Neural crest cell (in vitro differentiated cells): Measurements from ENCODE around the gene TMEM209. TPM values are rescaled to one million over a fixed set of nuclear protein-coding genes. Genes with fewer than 3 reads are reported as not detected.
"Not testable (repeated sequence)": the region's sequence is repeated elsewhere in the genome, so short reads cannot be mapped to it uniquely, and the experiment has no call there.

Experiments
- DNase-seq: peaks from one replicate; pipeline ENCODE4 v3.0.0; 2021; ENCODE audit warnings: low read depth, mixed read lengths, low spot score
- H3K27ac Mint-ChIP-seq: one replicate; pipeline ENCODE4 v1.8.0; 2021; ENCODE audit warnings: mild to moderate bottlenecking, mixed read lengths; ENCODE audit not compliant: unreplicated experiment
- H3K27me3 Mint-ChIP-seq: 2 replicates; pipeline ENCODE4 v1.8.0; 2021; ENCODE audit warnings: low read depth, mild to moderate bottlenecking, mixed read lengths
- H3K36me3 Mint-ChIP-seq: 2 replicates; pipeline ENCODE4 v1.8.0; 2021; ENCODE audit warnings: low read depth, mild to moderate bottlenecking, mixed read lengths
- H3K4me1 Mint-ChIP-seq: 2 replicates; pipeline ENCODE4 v1.8.0; 2021; ENCODE audit warnings: mixed read lengths
- H3K4me3 Mint-ChIP-seq: one replicate; pipeline ENCODE4 v1.8.0; 2021; ENCODE audit warnings: mild to moderate bottlenecking, mixed read lengths
- H3K9me3 Mint-ChIP-seq: 2 replicates; pipeline ENCODE4 v1.8.0; 2021; ENCODE audit warnings: mixed read lengths
- total RNA-seq: library from RNA; stranded (reverse); gene quantifications from 2 replicates; pipeline ENCODE4 v1.2.1, GENCODE V29; 2021
- TF ChIP-seq, protein P1 (sequence below): fragments of 200-600 bp; sonication (generic); conservative IDR thresholded peaks from 2 replicates; pipeline ENCODE4 v1.5.0; 2021; ENCODE audit warnings: antibody characterized with exemption, mild to moderate bottlenecking

Gene TMEM209
- total RNA-seq, 1 donor from 2014 or later = 43.6 TPM

DNA sequence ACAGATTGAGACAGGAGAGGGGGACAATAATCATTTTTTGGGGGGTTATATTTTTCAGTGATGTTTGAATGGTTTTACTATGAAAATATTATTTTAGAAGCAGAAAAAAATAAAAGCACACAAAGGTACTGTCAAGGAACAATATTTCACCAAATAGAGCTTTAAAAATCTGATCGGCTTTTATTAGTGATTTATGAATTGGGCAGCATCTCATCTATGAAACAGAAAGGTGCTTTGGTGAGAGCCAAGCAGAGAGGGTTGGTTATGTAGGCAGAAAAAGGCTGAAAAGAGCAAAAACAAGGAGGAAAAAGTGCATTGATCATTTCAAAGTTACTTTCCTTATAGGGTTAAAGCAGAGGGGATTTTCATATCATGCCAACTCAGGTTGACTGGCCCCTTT, 35.0 kb upstream of the TMEM209 start:
- TF ChIP-seq, protein P1, sequence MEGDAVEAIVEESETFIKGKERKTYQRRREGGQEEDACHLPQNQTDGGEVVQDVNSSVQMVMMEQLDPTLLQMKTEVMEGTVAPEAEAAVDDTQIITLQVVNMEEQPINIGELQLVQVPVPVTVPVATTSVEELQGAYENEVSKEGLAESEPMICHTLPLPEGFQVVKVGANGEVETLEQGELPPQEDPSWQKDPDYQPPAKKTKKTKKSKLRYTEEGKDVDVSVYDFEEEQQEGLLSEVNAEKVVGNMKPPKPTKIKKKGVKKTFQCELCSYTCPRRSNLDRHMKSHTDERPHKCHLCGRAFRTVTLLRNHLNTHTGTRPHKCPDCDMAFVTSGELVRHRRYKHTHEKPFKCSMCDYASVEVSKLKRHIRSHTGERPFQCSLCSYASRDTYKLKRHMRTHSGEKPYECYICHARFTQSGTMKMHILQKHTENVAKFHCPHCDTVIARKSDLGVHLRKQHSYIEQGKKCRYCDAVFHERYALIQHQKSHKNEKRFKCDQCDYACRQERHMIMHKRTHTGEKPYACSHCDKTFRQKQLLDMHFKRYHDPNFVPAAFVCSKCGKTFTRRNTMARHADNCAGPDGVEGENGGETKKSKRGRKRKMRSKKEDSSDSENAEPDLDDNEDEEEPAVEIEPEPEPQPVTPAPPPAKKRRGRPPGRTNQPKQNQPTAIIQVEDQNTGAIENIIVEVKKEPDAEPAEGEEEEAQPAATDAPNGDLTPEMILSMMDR = no peak
- Mint-ChIP-seq H3K27me3 (no peaks in the 10 kb centered on the region), H3K9me3 (no peaks in the 10 kb centered on the region), H3K36me3 (peaks cover 3% of the 10 kb centered on the region), H3K4me3 (no peak overlapping the region), H3K27ac (no peak overlapping the region), H3K4me1 (peaks cover 5% of the 10 kb centered on the region)
- DNase-seq = no peak

DNA sequence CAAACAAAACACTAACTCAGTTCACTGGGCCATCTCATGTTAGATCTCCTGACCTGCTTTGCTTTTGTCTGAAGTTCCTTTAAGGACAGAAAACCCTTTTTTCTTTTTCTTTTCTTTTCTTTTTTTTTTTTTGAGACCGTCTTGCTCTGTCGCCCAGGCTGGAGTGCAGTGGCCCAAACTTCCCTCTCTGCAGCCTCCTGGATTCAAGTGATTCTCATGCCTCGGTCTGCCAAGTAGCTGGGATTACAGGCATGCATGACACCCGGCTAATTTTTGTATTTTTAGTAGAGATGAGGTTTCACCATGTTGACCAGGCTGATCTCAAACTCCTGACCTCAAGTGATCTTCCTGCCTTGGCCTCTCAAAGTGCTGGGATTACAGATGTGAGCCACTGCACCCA, 31.2 kb upstream of the TMEM209 start:
- H3K36me3 Mint-ChIP-seq, H3K27me3 Mint-ChIP-seq, H3K27ac Mint-ChIP-seq, H3K4me1 Mint-ChIP-seq, DNase-seq, H3K4me3 Mint-ChIP-seq, H3K9me3 Mint-ChIP-seq: not testable (repeated sequence)

GRCh38 chr7:130234078-130234477, 28.9 kb upstream of the TMEM209 start:
- H3K27ac Mint-ChIP-seq = no peak overlapping the region
- no peaks in the 10 kb centered on the region for H3K36me3 Mint-ChIP-seq
- H3K4me3 Mint-ChIP-seq = no peak overlapping the region
- no peak for DNase-seq
- no peaks in the 10 kb centered on the region for H3K27me3 Mint-ChIP-seq
- TF ChIP-seq, protein P1 = no peak
- H3K4me1 Mint-ChIP-seq = peaks cover 20% of the 10 kb centered on the region
- peaks cover 5% of the 10 kb centered on the region for H3K9me3 Mint-ChIP-seq

DNA sequence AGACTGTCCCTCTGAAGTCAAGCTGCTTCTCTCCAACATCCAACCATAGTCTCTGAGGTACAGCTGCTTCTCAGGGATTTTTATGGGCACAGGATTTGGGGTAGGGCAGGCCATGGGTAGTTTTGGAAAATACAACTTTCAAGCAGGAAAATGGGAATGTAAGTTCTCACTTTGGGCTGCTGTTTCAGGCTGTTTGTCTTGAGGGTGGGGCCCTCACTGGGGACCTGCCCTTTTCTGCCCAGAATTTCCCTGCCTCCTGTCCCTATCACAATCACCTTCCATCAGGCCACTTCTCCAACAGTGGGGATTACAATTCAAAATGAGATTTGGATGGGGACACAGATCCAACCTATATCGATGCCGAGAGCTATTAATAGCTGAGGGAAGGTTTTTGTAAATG, 27.0 kb upstream of the TMEM209 start:
- Mint-ChIP-seq H3K4me3 (no peak overlapping the region), H3K9me3 (peaks cover 5% of the 10 kb centered on the region), H3K36me3 (no peaks in the 10 kb centered on the region), H3K27ac (peak overlapping the region; percentile 43), H3K4me1 (peaks cover 35% of the 10 kb centered on the region), H3K27me3 (no peaks in the 10 kb centered on the region)
- DNase-seq = no peak
- TF ChIP-seq, protein P1 = no peak

GRCh38 chr7:130231792-130232191, 26.6 kb upstream of the TMEM209 start:
- no peaks in the 10 kb centered on the region for H3K27me3 Mint-ChIP-seq
- peaks cover 35% of the 10 kb centered on the region for H3K4me1 Mint-ChIP-seq
- H3K9me3 Mint-ChIP-seq = peaks cover 5% of the 10 kb centered on the region
- peak overlapping the region; percentile 43 for H3K27ac Mint-ChIP-seq
- no peak overlapping the region for H3K4me3 Mint-ChIP-seq
- H3K36me3 Mint-ChIP-seq = no peaks in the 10 kb centered on the region
- TF ChIP-seq, protein P1 = no peak
- no peak for DNase-seq

DNA sequence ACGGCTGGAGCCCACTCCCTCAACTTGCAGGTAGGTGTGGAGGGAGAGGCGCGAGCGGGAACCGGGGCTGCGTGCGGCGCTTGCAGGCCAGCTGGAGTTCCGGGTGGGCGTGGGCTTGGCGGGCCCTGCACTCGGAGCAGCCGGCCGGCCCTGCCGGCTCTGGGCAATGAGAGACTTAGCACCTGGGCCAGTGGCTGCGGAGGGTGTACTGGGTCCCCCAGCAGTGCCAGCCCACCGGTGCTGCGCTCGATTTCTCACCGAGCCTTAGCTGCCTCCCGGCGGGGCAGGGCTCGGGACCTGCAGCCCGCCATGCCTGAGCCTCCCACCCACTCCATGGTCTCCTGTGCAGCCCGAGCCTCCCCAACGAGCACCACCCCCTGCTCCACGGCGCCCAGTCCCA, 24.8 kb upstream of the TMEM209 start:
- not testable (repeated sequence) for H3K36me3 Mint-ChIP-seq

More for the DNA sequence above, 24.8 kb upstream of the TMEM209 start:
- H3K9me3 Mint-ChIP-seq, H3K27me3 Mint-ChIP-seq, H3K4me3 Mint-ChIP-seq, H3K27ac Mint-ChIP-seq, DNase-seq: not testable (repeated sequence)
- H3K4me1 Mint-ChIP-seq = peaks cover 35% of the 10 kb centered on the region
